ENCODE data around the gene LRP11.

LRP11 gene

DNA sequence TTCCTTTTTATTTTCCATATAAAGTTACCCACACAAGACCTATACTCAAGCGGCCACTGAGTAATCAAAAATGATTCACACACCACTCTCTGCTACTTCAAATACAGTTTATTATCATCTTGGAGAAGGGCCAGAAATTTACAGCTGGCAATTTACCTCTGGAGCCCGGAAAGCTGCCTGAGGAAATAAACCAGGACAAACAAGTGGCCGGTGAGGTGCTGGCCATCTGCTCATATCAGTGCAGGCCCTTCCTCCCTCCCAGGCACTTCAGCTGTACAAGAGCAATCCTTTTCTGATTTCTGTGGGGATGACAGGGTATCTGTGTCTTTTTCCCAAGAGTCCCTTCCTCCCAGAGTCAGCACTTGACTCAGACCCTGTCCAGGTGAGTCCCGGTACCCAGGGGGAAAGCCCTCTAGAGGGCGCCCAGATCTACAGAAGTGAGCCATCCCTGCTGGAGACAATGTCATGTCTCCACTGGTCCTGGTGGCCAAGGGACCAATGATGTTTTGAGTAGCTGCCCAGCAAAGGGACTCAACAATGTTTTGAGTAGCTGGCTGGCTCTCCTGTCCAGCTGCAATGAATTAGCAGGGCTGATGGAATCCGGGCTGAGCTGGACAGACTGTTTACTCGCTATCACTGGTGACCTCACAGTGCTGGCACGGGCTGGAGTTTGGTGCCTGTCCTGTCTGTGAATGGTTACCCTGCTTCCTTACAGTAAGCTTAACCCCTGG is 23.6 kb downstream of the LRP11 start:
- peak; percentile 84 for TF ChIP-seq CTCF (IDR thresholded peaks at IDR 0.05; ENCODE audit: low read depth, low read length)
- in situ Hi-C loops (cut with HindIII; ENCODE audit: low sequenced_read_pairs) = no loop called here
- peak; percentile 67 for DNase-seq (ENCODE audit: low read depth, low spot score)
- no peak overlapping the region for H3K4me3 ChIP-seq (ENCODE audit: low read depth, low read length)

- in situ Hi-C loops (cut with HindIII; ENCODE audit: low sequenced_read_pairs) = no loop called here
- TF ChIP-seq CTCF (IDR thresholded peaks at IDR 0.05; ENCODE audit: low read depth, low read length) = peak; percentile 81
- peak; percentile 77 for DNase-seq (ENCODE audit: low read depth, low spot score)
- H3K4me3 ChIP-seq (ENCODE audit: low read depth, low read length) = no peak overlapping the region
Observed at GRCh38 chr6:149834513-149835481, 29.4 kb downstream of the LRP11 start.

DNA sequence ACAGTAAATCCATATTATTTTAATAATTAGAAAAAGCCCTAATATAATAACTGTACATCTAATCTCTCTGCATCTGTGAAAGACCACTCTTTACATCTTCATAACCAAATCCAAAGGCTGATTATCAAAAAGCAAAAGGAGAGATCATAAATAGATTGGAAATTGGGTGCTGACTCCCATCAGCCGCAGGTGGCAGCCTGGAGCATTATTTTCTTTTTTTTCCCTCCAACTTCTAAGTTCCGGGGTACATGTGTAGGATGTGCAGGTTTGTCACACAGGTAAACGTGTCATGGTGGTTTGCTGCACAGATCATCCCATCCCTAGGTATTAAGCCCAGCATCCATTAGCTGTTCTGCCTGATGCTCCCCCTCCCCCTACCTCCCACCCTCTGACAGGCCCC is 30.5 kb downstream of the LRP11 start:
- TF ChIP-seq CTCF (IDR thresholded peaks at IDR 0.05; ENCODE audit: low read depth, low read length) = no peak
- H3K4me3 ChIP-seq (ENCODE audit: low read depth, low read length) = no peak overlapping the region
- DNase-seq (ENCODE audit: low read depth, low spot score) = no peak
- in situ Hi-C loops (cut with HindIII; ENCODE audit: low sequenced_read_pairs) = no loop called here

- DNase-seq (ENCODE audit: low read depth, low spot score) = no peak
- no peak for TF ChIP-seq CTCF (IDR thresholded peaks at IDR 0.05; ENCODE audit: low read depth, low read length)
- in situ Hi-C loops (cut with HindIII; ENCODE audit: low sequenced_read_pairs) = no loop called here
- no peak overlapping the region for H3K4me3 ChIP-seq (ENCODE audit: low read depth, low read length)
Observed at GRCh38 chr6:149831308-149831820, 32.8 kb downstream of the LRP11 start.

DNA sequence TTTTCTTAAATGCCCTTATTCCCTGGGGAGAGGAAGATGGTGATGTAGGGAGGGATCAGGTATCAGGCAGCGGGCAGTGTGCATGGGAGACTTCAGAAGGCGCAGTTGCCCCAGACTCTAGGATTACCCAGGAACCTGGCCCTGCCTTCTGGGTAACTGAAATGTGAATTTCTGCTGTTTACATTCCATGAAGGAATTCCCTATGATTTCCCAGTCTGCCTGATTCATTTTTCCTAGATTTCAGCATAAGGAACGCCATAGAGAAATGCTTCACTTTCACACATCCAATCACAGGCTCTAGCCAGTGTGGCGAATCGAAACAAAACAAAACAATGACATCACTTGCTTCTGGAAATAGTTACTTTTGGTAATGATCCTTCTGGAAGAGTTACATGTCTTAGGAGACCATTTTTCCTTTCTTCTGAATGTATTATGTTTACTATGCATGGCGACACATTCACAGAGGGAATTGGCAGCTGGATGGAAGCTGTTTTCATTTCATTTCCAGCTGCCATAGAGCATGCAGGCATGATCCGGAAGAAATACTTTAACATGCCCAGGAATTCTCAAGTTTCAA is 33.3 kb downstream of the LRP11 start:
- in situ Hi-C loops (cut with HindIII; ENCODE audit: low sequenced_read_pairs) = no loop called here
- no peak overlapping the region for H3K4me3 ChIP-seq (ENCODE audit: low read depth, low read length)
- peak; percentile 38 for DNase-seq (ENCODE audit: low read depth, low spot score)
- TF ChIP-seq CTCF (IDR thresholded peaks at IDR 0.05; ENCODE audit: low read depth, low read length) = no peak

GRCh38 chr6:149825292-149825691 is 38.9 kb downstream of the LRP11 start:
- in situ Hi-C loops (cut with HindIII; ENCODE audit: low sequenced_read_pairs) = no loop called here
- no peak overlapping the region for H3K4me3 ChIP-seq (ENCODE audit: low read depth, low read length)
- TF ChIP-seq CTCF (IDR thresholded peaks at IDR 0.05; ENCODE audit: low read depth, low read length) = no peak
- no peak for DNase-seq (ENCODE audit: low read depth, low spot score)
